ENCODE measurements around the gene TRIP12.

DNA sequence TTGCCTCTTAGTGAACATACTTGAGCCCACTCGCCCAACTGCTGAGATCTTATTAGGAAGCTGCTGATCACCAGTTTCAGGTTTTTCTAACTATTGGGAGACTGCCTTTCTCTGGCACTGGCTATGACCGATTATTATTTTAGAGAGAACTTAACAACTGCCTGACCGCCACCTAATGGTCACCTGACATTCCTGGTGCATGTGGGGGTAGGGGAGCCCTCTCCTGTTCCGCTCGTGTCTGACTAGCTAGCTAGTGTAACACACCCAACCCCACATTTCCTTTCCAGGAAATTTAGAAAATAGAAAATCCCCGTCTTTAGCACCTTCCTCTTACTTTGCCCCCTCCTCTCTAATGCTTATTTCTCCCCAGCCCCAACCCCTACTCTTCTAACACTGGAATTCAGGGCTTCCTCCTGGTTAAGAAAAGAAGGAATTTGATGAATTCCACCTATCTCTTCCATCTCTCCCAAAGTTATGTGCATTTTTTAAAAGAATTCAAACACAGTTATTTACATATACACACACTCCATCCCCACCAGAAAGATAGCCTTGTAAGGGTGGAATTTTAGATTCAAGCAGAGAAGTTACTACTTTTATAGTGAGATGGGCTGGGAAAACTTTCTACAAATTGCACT, 188.1 kb downstream of the TRIP12 start:
- TF ChIP-seq CTCF (IDR thresholded peaks at IDR 0.05): no peak
- TF ChIP-seq POLR2A (IDR thresholded peaks at IDR 0.05): no peak
